Smooth muscle cell (in vitro differentiated cells): ENCODE data around the gene F8. TPM values are rescaled to one million over a fixed set of nuclear protein-coding genes. Genes with fewer than 3 reads are reported as not detected.

Experiments
- DNase-seq: peaks from one replicate; lab custom pipeline; 2025; ENCODE audit not compliant: unreplicated experiment; lab: John Stamatoyannopoulos, UW
- H2AFZ ChIP-seq: fragments of 200-600 bp; sonication (generic); 2 replicates; pipeline ENCODE4 v1.6.0; 2016; ENCODE audit warnings: antibody characterized with exemption, low read depth, mild to moderate bottlenecking
- H3F3A ChIP-seq: fragments of 200-600 bp; sonication (generic); 2 replicates; pipeline ENCODE4 v1.6.0; 2017; ENCODE audit warnings: antibody characterized with exemption, low read depth
- H3K27ac ChIP-seq: fragments of 200-600 bp; sonication (generic); 2 replicates; pipeline ENCODE4 v1.5.1; 2016; ENCODE audit warnings: low read depth, mild to moderate bottlenecking
- H3K27me3 ChIP-seq: fragments of 200-600 bp; sonication (generic); 2 replicates; pipeline ENCODE4 v1.6.1; 2016; ENCODE audit warnings: low read depth, mild to moderate bottlenecking
- H3K36me3 ChIP-seq: fragments of 200-600 bp; sonication (generic); 2 replicates; pipeline ENCODE4 v1.5.1; 2016; ENCODE audit warnings: low read depth
- H3K4me1 ChIP-seq: fragments of 200-600 bp; sonication (generic); 2 replicates; pipeline ENCODE4 v1.5.1; 2016; ENCODE audit warnings: low read depth
- H3K4me2 ChIP-seq: fragments of 200-600 bp; sonication (generic); 2 replicates; pipeline ENCODE4 v1.6.0; 2016; ENCODE audit warnings: mild to moderate bottlenecking
- H3K4me3 ChIP-seq: fragments of 200-600 bp; sonication (generic); 2 replicates; pipeline ENCODE4 v1.5.1; 2016; ENCODE audit warnings: mild to moderate bottlenecking
- H3K79me2 ChIP-seq: fragments of 200-600 bp; sonication (generic); 2 replicates; pipeline ENCODE4 v1.6.0; 2016; ENCODE audit warnings: low read depth, mild to moderate bottlenecking
- H3K9ac ChIP-seq: fragments of 200-600 bp; sonication (generic); 2 replicates; pipeline ENCODE4 v1.6.0; 2016; ENCODE audit warnings: low read depth
- H3K9me3 ChIP-seq: fragments of 200-600 bp; sonication (generic); replicated peaks from 2 replicates; pipeline ENCODE4 v1.5.1; 2016; ENCODE audit warnings: low read depth
- H4K20me1 ChIP-seq: fragments of 200-600 bp; sonication (generic); 2 replicates; pipeline ENCODE4 v1.6.0; 2016; ENCODE audit warnings: low read depth
- WGBS: methylation state at CpG from one replicate; pipeline ENCODE4 v1.1.7; 2016; ENCODE audit warnings: low lambda C conversion rate; 5-methylcytosine and 5-hydroxymethylcytosine counted together
- polyA plus RNA-seq: library from polyadenylated mRNA; unstranded; fragments of >200 nt; fragmentation: Nextera tagmentation; extraction: Ambion mirVana; gene quantifications from 2 replicates; pipeline ENCODE4 v1.2.1, GENCODE V29; 2016
- total RNA-seq: library from RNA; depleted of rRNA; stranded (reverse); fragments of >200 nt; gene quantifications from 2 replicates; pipeline ENCODE4 v1.2.3, GENCODE V29; 2014
- TF ChIP-seq, protein P1 (sequence below): fragments of 200-600 bp; sonication (generic); IDR thresholded peaks from 2 replicates; pipeline ENCODE4 v1.5.1; 2017; ENCODE audit warnings: borderline replicate concordance, mild to moderate bottlenecking, antibody characterized with exemption; ENCODE audit not compliant: insufficient read depth, poor library complexity, severe bottlenecking

F8 gene
- total and polyA plus RNA-seq, 2 experiments from 2014 or later = 1.9 to 3.3 TPM

DNA sequence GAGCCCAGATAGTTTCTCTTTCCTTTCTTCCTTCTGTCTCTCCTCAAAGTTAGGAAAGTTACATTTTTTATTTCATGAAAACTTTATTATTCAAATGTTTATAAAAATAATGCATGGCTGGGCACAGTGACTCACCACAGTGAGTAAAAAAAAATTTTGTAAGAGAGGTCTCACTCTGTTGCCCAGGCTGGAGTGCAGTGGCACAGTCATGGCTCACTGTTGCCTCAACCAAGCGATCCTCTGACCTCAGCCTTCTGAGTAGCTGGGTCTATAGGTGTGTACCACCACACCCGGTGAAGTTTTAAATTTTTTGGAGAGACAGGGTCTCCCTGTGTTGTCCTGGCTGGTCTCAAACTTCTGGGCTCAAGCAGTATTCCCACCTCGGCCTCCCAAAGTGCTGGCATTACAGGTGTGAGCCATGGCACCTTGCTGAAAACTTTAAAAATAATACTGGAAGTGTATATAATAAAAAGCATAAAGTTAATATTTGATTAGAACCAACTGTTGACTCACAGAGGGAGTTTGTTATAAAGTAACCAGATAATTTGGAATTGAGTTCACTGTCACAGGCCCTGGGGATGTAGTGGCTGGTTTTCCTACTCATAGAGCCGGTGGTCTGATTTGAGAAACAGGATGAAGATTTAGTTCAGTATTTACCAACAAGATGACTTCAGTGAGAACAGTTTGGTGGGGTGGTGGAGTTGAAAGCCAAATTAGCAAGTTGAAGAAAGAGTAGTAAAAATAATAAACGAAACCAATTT lies 30.4 kb upstream of the F8 start:
- no peak overlapping the region for H2AFZ ChIP-seq
- no peaks in the 10 kb centered on the region for H3K79me2 ChIP-seq
- no peak for DNase-seq
- no peak overlapping the region for H3K4me3 ChIP-seq
- 83% methylated on average over 5 of the region's 5 CpGs for WGBS
- no peaks in the 10 kb centered on the region for H3F3A ChIP-seq
- H3K4me2 ChIP-seq = no peak overlapping the region
- no peak overlapping the region for H3K9ac ChIP-seq
- H3K27me3 ChIP-seq = no peaks in the 10 kb centered on the region
- no peaks in the 10 kb centered on the region for H3K4me1 ChIP-seq
- H3K27ac ChIP-seq = no peak overlapping the region
- H3K36me3 ChIP-seq = no peaks in the 10 kb centered on the region
- TF ChIP-seq, protein P1, sequence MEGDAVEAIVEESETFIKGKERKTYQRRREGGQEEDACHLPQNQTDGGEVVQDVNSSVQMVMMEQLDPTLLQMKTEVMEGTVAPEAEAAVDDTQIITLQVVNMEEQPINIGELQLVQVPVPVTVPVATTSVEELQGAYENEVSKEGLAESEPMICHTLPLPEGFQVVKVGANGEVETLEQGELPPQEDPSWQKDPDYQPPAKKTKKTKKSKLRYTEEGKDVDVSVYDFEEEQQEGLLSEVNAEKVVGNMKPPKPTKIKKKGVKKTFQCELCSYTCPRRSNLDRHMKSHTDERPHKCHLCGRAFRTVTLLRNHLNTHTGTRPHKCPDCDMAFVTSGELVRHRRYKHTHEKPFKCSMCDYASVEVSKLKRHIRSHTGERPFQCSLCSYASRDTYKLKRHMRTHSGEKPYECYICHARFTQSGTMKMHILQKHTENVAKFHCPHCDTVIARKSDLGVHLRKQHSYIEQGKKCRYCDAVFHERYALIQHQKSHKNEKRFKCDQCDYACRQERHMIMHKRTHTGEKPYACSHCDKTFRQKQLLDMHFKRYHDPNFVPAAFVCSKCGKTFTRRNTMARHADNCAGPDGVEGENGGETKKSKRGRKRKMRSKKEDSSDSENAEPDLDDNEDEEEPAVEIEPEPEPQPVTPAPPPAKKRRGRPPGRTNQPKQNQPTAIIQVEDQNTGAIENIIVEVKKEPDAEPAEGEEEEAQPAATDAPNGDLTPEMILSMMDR = no peak
- no peaks in the 10 kb centered on the region for H3K9me3 ChIP-seq
- H4K20me1 ChIP-seq = no peaks in the 10 kb centered on the region

DNA sequence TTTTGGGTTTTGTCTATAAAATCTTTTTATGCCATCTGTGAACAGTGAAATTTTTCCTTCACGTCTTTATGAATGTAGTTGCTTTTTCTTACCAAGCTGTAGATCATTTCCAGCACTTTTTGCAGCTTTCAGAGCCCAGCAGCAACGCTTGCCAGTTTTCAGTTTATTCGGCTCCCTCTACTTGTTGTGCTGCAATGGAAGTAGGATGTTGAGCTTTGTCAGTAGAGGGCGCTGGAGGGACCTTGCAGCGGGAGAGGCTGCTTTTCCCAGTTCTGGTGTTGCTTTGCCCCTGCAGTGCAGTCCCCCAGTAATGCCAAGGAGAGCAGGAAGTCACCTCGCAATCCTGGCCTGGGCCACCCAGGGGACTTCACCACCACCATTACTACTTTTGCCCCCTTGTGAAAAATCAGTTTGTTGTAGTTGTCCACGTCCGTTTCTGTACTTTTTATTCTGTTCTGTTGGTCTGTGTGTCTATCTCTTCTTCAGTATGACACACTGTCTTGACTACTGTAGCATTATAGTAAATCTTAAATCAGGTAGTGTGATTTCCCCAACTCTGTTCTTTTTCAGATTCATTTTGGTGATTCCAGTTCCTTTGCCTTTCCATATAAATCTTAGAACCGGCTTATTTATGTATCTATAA lies 26.6 kb upstream of the F8 start:
- no peak for DNase-seq
- Histone ChIP-seq H3K4me3 (no peak overlapping the region), H3K27me3 (no peaks in the 10 kb centered on the region), H4K20me1 (no peaks in the 10 kb centered on the region), H3K9ac (no peak overlapping the region), H3K4me2 (no peak overlapping the region), H3K4me1 (no peaks in the 10 kb centered on the region), H2AFZ (no peak overlapping the region), H3K9me3 (no peaks in the 10 kb centered on the region), H3F3A (no peaks in the 10 kb centered on the region), H3K27ac (no peak overlapping the region), H3K79me2 (no peaks in the 10 kb centered on the region), H3K36me3 (no peaks in the 10 kb centered on the region)
- WGBS = 46% methylated on average over 9 of the region's 9 CpGs
- TF ChIP-seq, protein P1 = peak; percentile 44

DNA sequence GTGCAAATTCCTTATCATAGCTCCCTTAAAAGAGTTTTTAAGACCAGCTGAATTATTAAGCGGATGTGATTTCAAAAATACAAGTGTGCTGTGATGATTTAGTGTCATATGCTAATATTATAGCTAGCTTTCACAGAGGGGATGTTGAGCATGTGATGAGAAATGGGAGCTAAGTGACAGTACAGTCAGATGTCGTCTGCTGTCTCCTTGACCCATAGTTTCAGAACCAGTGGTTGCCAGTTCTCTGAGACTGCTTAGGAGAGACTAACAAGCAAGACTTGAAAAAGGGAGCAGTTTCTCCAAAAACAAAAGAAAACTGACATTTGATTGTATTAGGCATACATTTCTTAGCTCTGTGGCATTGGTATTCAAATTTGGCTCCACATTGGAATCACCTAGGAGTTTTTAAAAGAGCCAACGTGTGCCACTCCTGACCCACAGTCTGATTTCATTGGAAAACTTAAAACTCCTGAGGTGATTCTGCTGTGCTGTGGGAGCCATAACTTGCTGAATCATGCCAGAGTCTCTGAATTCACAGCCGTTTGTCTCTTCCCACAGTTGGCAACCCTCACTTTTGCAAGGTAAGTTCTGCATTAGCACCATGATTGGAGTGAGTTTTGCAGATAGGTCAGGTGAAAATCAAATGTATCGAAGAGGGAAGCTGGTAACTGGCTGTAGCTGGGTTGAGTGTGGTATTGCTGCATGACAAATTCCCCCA lies 24.4 kb upstream of the F8 start:
- DNase-seq = no peak
- Histone ChIP-seq H4K20me1 (no peaks in the 10 kb centered on the region), H3K4me1 (no peaks in the 10 kb centered on the region), H3K4me3 (no peak overlapping the region), H3K9me3 (no peaks in the 10 kb centered on the region), H3K4me2 (no peak overlapping the region), H3F3A (no peaks in the 10 kb centered on the region), H3K36me3 (no peaks in the 10 kb centered on the region), H3K27ac (no peak overlapping the region), H3K27me3 (no peaks in the 10 kb centered on the region), H3K9ac (no peak overlapping the region), H3K79me2 (no peaks in the 10 kb centered on the region), H2AFZ (no peak overlapping the region)
- WGBS = 66% methylated on average over 5 of the region's 5 CpGs
- TF ChIP-seq, protein P1 = no peak
